NCI-H146 treated with DMSO at 0.1 percent for 48 hours (cell line): ENCODE data around the gene LCE7A.
A peak's percentile ranks its signal among the peaks of the same experiment; 100 is the strongest.

Source experiments
- DNase-seq: peaks from one replicate; lab custom pipeline; 2025; ENCODE audit not compliant: unreplicated experiment; lab: John Stamatoyannopoulos, UW

LCE7A gene, protein sequence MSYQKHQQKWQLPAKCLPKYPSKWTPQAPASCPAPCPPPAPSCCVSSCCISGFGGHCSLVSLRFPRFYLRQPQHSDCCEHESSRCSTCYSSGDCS

DNA sequence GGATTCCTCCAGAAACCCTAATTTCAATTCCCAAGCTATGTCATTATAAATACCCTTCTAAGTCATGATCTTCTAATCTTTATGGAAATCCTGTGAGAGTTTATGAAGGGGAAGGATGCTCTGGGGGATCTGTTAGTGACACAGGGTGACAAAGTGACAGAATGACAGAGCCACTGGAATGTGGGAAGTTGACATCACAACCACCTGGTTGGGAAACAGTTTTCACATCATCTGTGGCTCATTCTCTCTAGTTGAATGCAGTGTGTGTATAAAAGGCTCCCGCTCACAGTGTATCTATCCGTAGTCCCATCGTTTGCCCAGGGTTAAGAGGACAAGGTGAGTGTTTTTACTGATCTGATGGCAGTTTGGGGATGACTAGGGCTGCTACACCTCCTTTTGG lies at the start of gene LCE7A:
LCE7A (plus strand) TSS at position 301 of the 400 bp plus-strand sequence. CDS start 702 bp downstream, outside the sequence.
- DNase-seq, result no peak

DNA sequence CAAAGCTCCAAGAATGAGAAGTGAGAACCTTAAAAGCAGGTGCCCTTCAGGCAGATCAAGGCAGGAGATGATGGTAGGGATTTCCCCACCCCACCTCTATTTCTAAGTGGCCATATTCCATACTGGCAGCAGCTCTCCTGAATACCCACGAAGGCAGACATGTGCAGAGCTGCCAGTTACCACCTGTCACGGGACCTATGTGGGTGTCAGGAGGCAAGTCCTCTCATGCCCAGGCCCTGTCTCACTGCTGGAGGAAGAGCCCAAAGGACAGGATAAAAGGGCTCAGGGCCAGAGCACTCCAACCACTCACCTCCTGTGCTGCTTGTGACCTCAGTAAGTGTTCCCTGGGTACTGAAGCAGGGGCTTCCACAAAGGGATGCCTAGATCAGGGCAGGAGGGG lies 48.7 kb upstream of the LCE7A start:
- DNase-seq, result no peak

DNA sequence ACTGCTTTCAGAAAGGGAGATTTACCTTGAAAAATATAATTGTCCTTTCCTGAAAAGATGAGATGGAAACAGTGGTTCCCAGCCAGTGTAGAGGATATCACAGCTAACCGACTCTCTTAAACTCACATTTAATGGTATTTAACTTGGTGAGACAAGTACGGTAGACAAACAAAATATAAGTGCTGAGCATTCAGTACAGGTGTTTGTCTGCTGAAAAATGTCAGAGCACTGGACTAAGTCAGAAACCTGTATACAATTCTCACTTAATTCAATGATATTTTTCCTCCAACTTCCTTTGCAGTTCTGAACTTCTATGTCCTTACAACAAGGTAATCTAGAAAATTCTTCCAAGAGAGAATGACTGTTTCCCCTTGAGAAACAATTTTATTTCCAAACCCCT lies 48.1 kb upstream of the LCE7A start, which contains the start of gene LCE1B:
LCE1B (plus strand) TSS at position 301 of the 400 bp plus-strand sequence. CDS start 476 bp downstream, outside the sequence.
- no peak for DNase-seq

DNA sequence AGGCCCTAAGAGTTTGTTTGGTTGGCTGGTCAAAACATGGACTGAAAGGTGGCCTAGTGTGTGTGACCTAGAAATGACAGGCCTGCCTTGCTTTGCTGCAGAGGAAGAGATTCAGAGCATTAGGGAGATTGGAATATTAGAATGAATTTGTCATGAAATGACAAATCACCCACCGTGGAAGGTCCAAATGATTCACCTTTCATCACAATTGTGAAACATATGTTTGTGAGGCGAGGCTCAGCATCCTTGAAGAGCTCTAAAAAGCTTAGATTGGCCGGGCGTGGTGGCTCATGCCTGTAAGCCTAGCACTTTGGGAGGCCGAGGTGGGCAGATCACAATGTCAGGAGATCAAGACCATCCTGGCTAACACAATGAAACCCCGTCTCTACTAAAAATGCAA lies 42.5 kb upstream of the LCE7A start:
- no peak for DNase-seq

DNA sequence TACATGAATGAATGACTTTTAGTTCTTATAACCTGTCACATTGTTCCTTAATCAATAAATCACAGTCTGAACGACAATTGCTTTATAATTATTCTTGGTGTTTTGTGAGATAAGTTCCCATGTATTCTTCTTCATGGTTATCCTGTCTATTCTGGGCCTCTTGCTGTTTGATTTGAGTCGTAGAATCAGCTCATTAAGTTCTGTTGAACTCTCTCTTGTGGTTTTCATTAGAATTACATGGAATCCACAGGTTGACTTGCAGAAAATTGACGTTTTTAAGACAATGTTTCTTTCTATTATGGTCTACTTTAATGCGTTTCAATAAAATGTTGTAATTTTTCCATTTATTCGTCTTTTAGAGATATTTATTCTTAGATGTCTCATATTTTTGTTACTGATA lies 36.5 kb upstream of the LCE7A start:
- DNase-seq, result no peak

DNA sequence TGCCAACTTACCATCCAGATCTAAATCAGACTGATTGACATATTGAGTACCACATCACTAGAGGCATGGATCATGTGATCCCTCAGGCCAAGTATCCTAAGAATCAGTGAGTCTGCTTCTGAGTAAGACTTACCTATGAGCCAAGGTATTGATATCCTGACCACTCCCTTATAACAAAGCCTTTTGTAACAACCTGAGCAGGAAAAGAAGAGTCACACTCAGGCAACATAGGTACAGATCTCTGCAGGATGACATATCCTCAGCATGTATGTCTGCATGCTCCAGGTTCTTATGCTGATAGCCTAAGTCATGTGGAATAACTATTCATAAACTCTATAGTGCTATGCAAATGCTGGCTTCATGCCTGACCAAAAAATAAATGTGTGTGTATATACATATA lies 34.8 kb upstream of the LCE7A start:
- DNase-seq, result no peak

DNA sequence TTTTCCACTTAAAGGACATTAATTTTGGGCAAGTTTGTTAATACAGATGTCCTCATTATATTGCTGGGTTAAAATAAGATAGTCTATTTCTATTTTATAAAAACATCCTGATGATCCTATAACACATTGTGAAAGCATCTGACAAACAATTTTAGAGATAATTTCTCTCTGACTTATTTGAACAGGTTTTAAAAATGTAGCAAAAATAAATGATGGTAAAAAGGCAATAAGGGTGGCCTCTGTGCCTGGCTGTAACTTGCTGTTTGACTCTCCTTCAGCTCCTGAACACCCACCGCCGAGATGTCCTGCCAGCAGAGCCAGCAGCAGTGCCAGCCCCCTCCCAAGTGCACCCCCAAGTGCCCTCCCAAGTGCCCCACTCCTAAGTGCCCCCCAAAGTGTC lies 32.6 kb upstream of the LCE7A start, which contains the start of gene LCE1A:
LCE1A (plus strand) TSS at position 301 of the 400 bp plus-strand sequence; CDS start at position 301, 0 bp downstream.
- no peak for DNase-seq

DNA sequence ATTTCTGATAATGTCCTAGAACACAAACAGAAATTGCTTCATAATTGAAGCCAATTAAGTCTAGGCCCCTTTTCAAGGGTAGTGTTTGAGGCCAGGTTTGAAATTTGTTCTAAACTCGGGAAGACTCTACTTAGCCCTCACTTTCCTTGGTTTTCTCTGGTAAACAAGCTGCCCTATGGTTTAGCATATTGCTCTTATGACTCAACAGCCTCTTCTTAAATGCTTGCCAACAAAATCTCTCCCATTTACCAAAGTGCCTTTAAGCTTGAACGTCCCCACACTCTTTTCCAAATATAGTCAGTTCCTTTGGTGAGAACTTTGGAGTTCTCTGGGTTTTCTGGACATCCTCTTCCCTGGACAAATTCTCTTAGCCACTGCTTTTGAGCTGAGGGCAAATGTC lies 22.9 kb upstream of the LCE7A start:
- DNase-seq, result no peak

DNA sequence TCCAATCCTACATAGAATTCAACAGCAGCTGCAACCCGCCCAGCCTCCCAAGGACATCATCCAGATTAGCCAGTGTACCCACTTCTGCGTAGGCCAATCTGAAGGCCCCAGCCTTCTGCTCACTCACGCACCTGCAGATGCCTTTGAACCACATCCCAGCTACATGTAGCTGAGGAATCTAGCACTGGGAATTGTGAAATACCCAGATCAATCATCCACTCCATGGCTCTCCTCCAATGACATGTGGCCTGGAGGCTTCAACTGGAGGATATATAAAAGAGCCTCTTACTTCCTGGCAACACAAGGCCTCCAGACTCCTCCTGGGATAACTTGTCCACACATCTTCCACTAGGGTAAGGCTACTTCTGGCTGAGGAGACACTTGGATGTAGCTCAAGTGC lies 17.2 kb upstream of the LCE7A start, which contains the start of gene LCE6A:
LCE6A (plus strand) TSS at position 301 of the 400 bp plus-strand sequence. CDS start 665 bp downstream, outside the sequence.
- no peak for DNase-seq

DNA sequence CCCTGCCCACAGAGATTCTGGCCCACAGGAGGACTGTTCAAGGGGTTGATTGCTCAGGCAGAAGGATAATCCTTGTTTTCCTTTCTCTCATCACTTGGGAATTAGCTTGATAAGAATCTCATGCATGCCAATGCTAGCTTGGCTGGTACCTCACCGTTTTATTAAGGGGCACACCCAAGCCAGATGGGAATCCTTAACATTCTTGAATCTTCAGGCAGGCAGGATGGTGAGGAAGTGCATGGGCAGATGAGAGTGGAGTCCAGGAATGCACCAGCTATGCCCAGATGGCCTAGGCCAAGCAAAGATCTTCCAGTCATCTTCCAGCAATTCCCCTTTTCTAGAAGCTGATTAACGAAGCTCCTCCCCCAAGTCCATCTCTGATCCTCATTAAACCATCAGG lies 4.1 kb upstream of the LCE7A start:
- DNase-seq, result no peak

DNA sequence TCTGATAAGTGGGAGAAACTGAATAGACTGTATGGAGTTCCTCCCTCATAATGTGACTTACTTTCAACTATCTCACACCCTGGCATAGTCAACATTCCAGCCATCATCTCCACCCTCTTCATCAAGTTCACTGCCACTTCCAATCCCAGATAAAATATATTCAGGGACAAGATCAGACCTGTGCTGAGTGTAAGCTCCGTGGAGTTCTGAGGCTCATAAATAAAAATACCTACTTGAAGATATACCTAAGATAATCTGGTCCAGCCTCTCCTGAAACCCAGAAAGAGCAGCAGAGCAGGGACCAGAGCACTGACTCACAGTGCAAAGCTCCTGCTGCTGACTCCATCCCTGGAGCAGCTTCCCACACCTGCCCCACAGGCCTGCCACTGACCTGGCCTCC lies 1.7 kb upstream of the LCE7A start:
- DNase-seq, result no peak

DNA sequence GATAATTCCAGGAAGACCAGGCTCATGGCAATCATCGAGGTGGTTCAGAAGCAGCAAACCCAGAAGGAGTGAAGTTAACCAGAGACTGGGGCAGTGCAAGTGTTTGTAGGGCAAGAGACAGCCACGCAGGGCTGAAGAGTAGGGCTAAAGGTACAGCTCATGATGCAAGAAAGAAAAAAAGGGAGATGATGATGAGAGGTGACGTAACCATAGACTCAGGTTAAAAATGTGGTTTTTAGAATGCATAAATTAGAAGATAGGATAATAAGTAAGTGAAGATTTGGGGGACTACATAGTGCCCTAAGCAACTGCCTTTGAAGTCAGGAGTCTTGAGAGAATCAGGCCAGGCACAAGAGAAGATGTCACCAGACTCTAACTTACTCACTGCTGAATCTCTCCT lies 333 bp downstream of the LCE7A start:
- no peak for DNase-seq

DNA sequence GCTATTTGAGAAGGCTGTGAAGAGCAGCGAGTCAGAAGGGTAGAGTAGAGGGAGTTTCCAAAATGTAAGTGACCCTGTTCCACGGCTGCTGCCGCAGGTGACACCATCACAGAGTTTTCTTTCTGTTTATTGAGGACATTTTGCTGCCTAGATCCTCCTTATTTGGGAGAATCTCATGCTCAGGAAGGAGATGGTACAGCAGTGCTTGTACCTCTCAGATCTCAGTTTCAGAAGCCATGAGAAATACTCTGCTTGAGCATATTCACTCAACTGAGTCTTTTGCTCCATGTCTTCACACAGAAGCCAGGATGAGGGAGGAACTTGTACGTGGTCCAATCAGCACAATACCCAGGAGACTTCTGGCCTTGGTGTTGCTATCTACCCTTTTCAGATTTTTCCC lies 1.6 kb downstream of the LCE7A start:
- no peak for DNase-seq

DNA sequence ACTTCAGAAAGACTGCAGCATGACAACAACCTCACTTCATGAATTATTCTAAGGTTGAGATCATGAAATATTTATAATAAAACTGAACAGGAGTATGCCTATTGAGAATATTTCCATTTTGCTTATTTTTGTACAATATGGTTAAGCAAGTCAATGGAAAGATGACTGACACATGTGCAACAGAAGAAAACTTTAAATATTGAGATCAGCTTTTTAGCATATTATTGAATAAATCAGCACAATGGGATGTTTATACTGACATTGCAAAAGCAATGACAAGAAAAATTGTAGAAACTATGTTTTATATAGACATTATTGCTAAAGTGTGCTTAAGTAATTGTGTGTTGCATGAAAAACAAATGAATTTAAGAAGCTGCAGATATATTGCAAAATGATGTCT lies 4.6 kb downstream of the LCE7A start:
- DNase-seq, result no peak

DNA sequence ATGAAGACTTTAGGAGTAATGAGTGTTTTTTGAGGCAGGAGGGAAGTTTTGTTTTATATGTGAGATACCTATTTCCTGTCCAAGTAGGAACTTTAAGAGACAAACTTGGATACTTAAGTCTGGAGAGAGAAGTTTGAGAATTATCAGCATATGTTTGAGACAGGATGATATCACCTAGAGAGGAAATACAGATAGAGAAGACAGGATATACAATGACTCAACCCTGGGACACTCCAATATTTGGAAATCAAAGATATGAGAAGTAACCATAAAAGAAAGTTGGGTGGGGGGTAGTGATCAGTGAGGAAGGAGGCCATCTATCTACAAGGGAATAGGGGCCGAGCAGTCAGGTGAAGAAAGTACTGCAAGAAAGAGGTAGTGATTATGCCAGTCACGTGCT lies 6.5 kb downstream of the LCE7A start:
- no peak for DNase-seq

DNA sequence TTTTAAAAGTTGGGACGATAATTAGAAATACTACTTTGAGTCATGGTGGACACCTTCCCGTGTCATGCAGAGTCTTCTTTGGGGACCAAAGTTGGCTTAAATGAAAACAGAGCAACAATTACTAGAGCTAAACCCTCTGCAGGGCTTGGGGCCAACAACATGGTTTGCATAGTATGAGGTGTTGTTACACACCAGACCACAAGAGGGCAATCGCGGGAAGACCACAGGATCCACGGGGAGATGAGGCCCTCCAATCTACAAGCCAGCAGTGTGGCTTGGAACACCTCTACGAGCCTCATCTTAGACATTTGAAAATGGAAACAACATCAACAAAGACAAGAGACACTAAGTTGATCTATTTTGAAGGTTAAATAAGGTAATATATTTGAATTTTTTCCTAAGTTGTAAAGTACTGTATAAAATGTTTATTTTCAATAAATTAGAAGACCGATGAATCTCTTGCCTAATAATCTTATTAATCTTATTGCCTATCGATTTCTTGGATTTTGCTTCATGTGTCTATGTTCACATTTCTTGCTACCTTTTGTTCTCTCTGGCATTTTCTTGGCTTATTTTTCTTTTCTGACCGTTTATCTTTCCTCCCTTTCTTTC lies 10.1 kb downstream of the LCE7A start:
- peak; percentile 23 for DNase-seq

DNA sequence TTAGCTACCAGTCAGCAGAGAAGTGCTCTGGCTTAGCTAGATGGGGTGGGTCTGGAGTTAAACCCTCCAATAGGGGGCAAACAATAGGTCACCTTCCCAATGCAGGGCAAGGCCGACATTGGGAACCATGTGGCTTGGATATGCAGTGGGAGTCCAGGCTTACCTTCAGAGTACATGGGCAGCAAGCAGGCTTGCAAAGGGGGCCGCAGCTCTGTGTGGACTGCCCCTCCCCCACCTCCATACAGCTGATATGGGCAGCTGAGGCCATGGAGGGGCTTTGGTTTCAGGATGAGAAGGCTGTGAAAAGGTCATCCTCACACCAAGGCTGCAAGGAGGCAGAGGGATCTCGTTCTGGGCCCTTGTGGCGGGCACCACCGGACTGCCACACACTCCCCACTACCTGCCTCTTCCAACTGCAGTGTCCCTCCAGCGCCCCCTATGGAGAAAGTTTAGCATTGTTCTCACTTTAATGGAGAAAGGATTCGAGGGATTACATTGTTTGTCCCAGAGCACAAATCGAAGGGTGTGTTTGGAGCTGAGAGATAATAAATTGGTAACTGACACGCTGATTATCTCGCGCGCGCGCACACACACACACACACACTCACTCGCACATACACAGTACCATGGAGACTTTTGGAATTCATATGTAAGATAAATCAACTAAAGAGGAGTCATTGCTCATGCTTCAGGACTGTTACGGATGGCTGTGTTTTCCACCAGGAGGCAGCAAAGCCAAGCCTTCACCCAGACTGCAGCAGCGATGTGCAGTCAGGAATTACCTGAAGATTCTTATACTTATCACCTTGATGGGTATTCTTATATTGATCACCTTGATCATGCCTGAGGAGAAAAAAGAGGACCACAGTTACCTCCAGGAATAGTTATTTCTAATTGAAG lies 11.3 kb downstream of the LCE7A start:
- DNase-seq, result no peak

DNA sequence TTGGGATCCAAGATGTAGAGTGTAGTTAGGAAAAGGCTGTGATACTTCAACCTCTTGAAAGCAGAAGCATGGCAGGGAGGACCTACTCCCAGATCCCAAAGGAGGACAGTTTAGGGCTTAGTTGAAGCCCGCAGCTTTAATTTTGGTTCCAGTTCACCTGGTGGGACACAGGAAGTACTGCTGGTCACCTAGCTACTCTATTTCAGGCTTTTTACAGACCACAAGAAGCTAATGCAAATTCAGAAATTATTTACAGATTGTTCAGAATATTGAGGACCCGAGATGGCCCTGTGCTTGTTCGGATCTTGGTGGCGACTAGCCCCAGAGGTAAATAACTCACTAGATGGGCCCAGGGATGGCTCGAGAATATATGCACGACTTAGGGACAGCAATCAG lies 11.9 kb downstream of the LCE7A start:
- no peak for DNase-seq

DNA sequence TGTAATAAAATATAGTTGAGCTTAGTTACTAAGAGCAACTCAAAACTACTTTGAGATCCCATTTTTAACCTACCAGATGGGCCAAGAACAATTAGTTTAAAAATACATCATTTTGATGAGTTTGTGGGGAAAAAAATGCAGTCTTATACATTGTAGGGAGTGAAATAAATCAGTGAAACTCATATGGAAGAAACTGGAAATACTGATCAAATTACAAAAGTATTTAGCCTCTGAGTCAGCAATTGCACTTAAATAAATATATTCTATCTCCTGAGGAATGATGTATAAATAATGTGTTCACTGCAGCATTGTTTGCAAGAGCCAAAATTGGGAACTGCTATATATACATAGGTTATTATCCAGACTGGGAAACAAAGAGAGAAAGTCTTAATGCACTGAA lies 13.7 kb downstream of the LCE7A start:
- DNase-seq, result no peak

DNA sequence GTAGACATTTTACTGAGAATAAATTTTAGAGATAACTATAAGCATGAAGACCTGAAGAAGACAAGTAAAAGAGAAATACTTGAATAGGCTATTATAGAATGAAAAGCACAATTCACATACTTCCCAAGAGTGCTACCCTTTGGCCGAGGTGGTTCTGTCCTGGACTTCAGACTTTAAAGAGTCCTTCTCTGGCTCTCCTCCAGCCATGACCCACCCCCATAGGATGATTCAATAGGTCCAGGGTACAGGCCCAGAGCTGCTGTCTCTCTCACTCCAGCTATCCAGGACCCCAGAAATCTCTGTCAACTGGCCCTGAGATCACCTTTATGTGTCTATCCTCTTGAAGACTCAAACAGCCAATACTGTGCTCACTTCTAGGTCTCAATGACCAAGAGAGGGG lies 17.0 kb downstream of the LCE7A start:
- no peak for DNase-seq

DNA sequence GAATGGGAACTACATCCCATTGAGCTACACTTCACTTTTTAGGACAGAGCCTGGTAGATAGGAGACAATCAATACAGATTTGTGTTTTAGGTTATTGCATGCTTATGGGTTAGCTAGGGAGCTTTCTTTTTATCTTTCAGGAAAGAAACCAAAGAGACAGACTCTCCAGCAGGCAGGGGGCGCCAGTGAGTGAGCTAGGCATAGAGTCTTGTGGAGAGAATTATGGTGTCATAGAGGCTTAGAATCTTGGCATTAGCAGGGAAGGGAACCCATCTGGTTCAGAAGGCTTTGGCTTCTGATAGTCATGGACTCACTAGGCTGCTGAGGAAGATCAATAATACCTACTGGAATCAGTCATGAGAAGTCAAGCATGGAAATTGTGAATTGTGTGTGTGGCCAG lies 18.2 kb downstream of the LCE7A start, which contains the start of gene SMCP:
SMCP (plus strand) TSS at position 281 of the 400 bp plus-strand sequence. CDS start 6,101 bp downstream, outside the sequence.
- DNase-seq, result no peak
